T-helper 9 cell (primary cell): ENCODE results near the gene PDCD4.
A peak's percentile ranks its signal among the peaks of the same experiment; 100 is the strongest.
"Not testable (repeated sequence)": the region's sequence is repeated elsewhere in the genome, so short reads cannot be mapped to it uniquely, and the experiment has no call there.

Source experiments
- DNase-seq: peaks from one replicate; pipeline ENCODE4 v3.0.0-alpha.2; 2020

Gene PDCD4

GRCh38 chr10:110887560-110887959, 15.8 kb downstream of the PDCD4 start:
- no peak for DNase-seq

GRCh38 chr10:110892602-110893288, 21.0 kb downstream of the PDCD4 start:
- no peak for DNase-seq

- no peak for DNase-seq
Measured at GRCh38 chr10:110893559-110894179, 21.9 kb downstream of the PDCD4 start.

- no peak for DNase-seq
Measured at GRCh38 chr10:110897184-110897583, 25.5 kb downstream of the PDCD4 start.

GRCh38 chr10:110898391-110898790, 26.7 kb downstream of the PDCD4 start:
- no peak for DNase-seq

GRCh38 chr10:110900983-110901382, 29.3 kb downstream of the PDCD4 start:
- no peak for DNase-seq

- no peak for DNase-seq
Measured at GRCh38 chr10:110901954-110902819, 30.5 kb downstream of the PDCD4 start.

GRCh38 chr10:110903280-110904278, 31.9 kb downstream of the PDCD4 start:
- no peak for DNase-seq

GRCh38 chr10:110910138-110910537, 38.4 kb downstream of the PDCD4 start:
- DNase-seq, result no peak

- DNase-seq, result no peak
Measured at GRCh38 chr10:110912374-110912773, 40.6 kb downstream of the PDCD4 start.

GRCh38 chr10:110914431-110914830, 42.7 kb downstream of the PDCD4 start:
- DNase-seq, result no peak

GRCh38 chr10:110915035-110915434, 43.3 kb downstream of the PDCD4 start:
- no peak for DNase-seq

- not testable (repeated sequence) for DNase-seq
Measured at GRCh38 chr10:110915600-110915999, 43.9 kb downstream of the PDCD4 start.

GRCh38 chr10:110916554-110917346, 45.0 kb downstream of the PDCD4 start:
- DNase-seq, result no peak

GRCh38 chr10:110918269-110918642, 46.5 kb downstream of the PDCD4 start:
- DNase-seq, result peak; percentile 78

GRCh38 chr10:110918643-110919348, 47.1 kb downstream of the PDCD4 start, which contains the start of gene BBIP1:
Gene BBIP1, minus strand, starts transcription at chr10:110919180. Its CDS starts 1,023 bp downstream, at chr10:110918157.
- DNase-seq, result no peak

GRCh38 chr10:110919349-110919931, 47.7 kb downstream of the PDCD4 start, which contains the start of gene SHOC2:
Gene SHOC2, plus strand, starts transcription at chr10:110919604. Its CDS starts 44,755 bp downstream, at chr10:110964359.
- DNase-seq, result peak; percentile 96

GRCh38 chr10:110919971-110920881, 48.5 kb downstream of the PDCD4 start:
- peak; percentile 3 for DNase-seq
